HG02642 (cell line): Measurements from ENCODE around the gene MNX1.

Experiments
- ATAC-seq: cut with Tn5 transposase; IDR thresholded peaks from one replicate; pipeline ENCODE4 v1.9.1; 2021; ENCODE audit warnings: mild to moderate bottlenecking; ENCODE audit not compliant: unreplicated experiment, poor library complexity

Gene MNX1

DNA sequence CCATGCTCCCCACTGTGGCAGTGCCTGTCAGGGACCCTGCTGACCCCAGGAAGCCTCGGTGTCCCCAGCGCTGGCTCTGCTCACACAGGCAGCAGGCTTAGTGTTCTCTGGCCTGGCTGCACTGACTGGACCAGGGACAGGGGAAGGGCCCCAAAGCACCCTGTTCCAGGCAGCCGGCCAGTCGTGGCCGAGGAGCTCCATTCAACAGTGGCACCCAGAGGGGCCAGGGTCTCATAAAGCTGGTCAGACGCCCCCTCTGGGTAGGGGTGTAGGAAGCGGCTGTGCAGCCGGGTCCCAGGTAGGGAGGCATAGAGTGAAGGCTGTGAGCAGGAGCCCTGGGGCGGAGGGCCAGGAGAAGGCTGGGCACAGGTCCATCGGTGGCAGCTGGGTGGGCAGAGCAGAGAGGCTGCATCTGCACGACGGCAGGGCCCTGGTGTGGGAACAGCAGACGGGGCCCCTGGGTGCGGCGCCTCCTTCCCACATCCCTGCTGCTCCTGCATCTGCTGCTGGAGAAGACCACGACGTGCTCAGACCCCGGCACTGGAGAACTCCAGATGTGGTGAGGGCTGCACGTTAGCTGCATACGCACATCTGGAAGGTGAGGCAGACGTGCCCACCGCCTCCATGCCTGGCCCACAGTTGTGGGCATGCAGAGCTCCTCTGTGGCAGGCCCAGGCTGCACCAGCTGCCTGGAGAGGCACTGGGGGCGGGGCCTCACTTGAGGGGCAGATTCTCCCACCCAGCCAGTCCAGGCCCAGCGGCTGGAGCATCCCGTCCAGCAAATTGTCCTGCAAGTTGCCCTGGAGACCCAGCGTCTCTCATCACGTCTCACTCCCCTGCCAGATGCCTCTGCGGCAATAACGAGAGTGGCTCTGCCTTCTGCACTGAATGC lies 25.1 kb downstream of the MNX1 start:
- ATAC-seq: no peak

DNA sequence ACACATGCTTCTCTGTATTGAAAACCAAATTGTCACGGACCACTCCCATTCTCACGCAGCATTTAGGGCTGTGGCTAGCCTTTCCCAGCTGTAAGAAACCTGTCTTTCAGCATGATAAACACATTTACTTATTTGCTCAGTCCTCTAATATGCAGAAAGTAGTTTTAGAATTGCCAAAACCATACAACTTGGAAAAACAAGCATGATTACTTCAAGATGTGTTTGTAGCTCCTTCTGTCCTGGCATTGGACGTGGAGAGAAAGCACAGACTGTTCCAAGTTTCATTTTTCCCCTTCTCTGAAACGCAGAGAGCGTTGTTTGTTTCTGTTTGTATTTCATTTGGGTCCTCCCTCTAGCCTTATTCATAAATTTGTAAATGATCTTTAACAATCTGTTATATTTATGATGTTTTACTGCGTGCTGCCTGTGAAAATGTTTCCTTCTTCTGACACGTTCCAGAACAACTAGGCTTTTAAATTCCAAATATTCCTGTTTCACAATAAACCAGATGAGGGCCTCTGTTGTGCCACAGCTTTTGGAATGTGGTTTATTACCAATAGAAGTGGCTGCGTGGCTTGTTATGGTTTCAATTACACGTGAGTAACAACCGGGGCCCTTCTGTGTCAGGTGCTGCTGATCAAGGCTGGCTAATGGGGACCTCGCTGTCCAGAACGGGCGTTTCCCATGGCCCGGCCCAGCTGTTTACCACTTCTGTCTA lies 26.1 kb downstream of the MNX1 start:
- no peak for ATAC-seq

DNA sequence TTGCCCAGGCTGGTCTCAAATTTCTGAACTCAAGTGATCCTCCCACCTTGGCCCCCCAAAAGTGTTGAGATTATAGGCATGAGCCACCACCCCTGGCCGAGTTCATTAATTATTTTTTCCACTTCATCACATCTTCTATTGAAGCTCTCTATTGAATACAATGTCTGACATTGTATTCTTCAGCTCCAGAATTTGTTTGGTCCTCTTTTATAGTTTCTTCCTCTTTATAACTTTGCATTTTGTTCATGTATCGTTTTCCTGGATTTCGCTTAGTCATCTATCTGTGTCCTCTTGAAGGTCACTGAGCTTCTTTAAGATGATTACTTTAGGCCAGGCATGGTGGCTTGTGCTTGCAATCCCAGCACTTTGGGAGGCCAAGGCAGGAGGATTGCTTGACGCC lies 30.8 kb downstream of the MNX1 start:
- no peak for ATAC-seq

DNA sequence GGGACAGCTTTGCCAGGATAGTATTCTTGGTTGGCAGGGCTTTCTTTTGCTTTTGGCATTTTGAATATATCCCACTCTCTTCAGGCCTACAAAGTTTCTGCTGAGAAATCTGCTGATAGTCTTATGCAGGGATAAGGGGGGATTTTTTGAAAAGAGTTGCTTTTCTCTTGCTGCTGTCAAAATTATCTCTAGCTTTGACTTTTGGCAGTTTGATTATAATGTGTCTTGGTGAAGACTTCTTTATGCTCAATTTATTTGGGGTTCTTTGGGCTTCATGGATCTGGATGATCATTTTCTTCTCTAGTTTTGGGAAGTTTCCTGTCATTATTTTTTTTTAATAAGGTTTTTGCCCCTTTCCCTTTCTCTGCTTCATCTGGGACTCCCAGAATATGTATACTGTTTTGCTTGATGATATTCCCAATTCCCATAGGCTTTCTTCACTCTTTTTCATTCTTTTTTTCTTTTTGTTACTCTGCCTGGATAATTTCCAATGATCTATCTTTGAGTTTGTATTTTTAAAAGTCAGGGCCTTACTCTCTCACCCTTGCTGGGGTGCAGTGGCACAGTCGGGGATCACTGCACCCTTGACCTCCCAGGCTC lies 31.4 kb downstream of the MNX1 start:
- no peak for ATAC-seq

DNA sequence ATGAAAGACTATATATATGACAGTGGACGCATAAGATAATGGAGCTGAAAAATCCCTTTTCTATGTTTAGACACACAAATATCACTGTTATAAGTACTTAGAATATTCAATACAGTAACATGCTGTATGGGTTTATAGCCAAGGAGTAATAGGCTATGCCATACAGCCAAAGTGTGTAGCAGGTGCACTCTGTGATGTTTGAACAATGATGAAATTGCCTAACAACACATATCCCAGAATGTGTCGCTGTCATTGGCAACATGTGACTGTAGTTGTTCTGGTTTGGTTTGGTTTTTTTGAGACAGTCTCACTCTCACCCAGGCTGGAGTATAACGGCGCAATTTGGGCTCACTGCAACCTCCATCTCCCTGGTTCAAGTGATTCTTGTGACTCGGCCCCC lies 34.8 kb downstream of the MNX1 start:
- no peak for ATAC-seq

DNA sequence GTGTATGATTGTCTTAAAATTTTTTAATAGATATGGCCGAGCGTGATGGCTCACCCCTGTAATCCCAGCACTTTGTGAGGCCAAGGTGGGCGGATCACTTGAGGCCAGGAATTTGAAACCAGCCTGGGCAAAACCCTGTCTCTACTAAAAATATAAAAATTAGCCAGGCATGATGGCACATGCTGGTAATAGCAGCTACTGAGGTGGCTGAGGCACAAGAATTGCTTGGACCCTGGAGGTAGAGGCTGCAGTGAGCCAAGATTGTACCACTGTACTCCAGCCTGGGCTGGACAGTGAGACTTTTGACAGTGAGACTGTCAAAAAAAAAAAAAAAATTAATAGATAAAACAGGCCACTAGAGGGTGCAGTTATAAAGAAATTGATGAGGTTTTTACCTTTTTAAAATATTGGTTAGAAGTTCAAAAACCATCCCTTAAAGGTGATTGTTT lies 40.5 kb downstream of the MNX1 start:
- no peak for ATAC-seq

DNA sequence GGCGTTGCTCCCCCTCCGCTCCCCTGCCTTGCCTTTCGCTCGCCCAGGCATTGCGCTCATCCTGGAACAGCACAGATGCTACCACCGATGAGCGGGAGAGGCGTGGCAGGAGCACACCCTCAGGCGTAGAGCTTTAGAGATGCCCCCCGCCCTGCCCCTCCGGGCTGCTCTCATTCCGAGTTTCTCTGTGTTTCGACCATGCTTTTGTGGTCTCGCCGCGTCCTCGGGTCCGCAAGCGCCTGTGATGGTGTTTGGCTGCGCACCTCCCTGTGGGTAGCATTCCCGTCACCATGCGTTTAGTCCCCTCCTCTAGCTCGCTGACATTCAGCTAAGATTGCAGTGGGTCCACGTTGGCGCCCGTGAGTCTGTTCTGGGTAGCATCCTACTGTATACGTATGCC lies 42.3 kb downstream of the MNX1 start:
- ATAC-seq: no peak

DNA sequence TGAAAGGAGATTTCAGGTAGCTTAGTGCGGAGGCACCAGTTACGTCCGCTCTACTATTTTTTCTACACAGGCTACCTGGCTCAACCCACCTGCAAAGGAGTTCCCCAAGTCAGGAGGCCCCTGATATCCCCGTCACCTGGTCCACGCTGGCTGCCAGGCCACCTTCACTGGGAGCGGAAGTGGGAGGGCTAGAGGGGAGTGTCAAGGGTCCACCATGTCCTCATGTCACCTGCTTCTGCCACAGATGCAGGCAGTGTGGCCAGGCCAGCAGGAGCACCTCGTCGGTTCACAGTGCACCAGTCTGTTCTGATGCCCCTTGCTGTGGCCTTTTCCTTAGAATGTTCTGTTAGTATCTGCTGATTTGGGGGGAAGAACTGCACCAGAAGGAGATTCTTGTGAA lies 44.1 kb downstream of the MNX1 start:
- no peak for ATAC-seq

DNA sequence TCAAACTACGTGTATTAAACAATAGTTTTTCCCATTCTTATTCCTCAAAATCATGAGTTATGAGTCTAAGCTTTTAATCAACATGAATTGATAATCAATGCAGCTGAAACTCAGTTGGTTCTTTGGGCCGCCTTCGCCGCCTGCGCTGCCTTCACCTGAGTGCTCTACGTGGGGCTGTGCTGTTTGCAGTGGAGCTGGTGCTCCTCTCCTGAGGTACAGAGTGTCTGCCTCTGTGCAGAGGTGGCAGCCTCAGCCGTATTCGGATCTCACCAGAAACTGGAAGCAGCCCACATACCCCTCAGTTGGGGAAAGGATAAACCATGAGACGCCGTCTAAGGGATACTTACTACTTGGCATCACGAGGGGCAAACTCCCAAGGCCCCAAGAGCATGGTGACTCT lies 45.5 kb downstream of the MNX1 start:
- no peak for ATAC-seq

DNA sequence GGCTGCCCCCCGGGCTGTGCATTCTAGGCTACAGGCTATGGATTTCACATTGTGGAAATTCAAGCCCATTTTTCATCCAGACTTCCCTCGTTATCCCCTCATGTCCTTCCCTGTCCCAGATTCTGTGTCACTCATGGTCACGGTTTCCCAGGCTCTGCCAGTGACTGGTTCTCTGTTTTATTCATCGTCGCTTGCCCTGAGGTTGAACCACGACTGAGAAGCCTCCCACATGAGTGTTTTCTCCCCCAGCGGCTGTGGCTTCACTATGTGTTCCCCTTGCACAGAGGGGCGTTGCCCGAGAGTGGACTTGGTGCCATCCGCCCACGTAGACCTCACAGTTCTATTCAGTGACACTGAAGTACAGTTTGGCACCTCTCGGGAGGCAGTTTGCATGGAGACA lies 47.0 kb downstream of the MNX1 start:
- ATAC-seq: no peak

DNA sequence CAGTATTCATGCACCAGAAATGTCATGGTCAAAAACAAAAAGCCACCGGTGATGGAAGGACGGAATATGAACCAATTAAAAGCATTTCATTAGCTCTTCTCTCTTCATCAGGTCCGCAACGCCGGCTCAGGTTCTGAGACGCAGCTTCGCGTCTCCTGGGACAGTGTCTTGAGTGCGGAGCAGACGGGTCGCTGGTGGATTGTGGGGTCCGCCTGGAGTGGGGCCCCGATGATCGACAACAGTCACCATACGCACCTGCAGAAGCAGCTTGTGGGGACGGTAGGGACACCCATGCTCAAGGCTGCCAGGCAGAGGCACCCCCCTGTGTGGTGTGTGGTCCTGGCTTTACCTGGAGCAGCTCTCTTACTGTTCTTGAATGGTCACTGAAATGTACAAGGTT lies 47.6 kb downstream of the MNX1 start:
- no peak for ATAC-seq

DNA sequence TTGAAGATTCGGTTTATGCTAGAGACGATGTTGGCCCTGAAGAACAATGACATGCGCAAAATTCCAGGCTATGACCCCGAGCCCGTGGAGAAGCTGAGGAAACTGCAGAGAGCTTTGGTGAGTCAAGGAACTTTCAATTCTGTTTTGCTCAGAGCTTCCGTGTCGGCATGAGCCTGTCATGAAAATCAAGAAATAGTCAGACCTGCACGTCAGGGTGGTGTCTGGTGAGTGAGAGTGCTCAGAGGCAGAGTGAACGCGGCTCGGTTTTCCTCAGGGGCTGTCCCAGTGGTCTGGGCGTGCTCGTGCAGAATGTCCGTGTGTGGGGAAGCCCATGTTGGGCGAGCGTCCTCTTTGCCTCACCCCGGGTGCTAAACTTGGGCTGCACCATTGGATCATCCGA lies 48.3 kb downstream of the MNX1 start:
- no peak for ATAC-seq

DNA sequence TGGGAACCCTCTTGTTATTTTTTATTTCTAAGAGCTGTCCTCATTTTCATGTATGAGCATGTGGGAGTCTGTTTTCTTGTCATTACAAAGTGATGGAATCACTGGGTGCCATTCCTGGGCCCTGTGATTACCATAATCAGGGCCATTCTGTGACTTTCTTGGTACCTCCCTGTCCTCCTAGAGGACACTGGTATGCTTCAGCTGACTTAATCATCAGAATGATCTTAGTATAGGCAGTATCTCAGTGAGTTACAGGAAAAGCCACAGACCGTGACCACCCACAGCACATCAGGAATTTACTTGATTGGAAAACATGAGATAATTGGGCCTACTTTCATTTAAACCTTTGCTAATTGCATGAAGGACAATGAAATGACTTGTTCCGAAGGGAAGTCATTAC lies 53.7 kb downstream of the MNX1 start:
- no peak for ATAC-seq

DNA sequence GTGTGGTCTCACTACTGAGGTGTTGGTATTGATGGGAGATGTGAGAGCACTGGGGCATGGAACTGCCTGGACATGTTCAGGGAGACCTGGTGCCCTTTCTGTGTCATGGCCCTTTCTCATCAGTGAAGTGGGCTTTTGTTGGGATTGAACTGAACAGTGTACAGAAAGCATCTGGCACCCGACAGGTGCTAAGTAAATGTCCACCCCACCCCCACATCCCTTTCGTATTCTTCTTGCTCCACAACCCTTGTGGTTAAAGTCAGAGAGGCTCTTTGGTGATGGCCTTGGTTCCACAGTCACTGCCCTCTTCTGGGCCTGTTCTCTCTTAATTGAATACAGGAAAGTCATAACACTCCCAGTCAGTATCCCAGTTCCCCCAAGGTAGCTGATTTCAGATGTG lies 55.5 kb downstream of the MNX1 start:
- ATAC-seq: no peak
